ENCODE measurements around the gene FHDC1. TPM values are rescaled to one million over a fixed set of nuclear protein-coding genes. Genes with fewer than 3 reads are reported as not detected.

Gene FHDC1
- total RNA-seq, 1 experiment from 2014 or later = 0.95 TPM

DNA sequence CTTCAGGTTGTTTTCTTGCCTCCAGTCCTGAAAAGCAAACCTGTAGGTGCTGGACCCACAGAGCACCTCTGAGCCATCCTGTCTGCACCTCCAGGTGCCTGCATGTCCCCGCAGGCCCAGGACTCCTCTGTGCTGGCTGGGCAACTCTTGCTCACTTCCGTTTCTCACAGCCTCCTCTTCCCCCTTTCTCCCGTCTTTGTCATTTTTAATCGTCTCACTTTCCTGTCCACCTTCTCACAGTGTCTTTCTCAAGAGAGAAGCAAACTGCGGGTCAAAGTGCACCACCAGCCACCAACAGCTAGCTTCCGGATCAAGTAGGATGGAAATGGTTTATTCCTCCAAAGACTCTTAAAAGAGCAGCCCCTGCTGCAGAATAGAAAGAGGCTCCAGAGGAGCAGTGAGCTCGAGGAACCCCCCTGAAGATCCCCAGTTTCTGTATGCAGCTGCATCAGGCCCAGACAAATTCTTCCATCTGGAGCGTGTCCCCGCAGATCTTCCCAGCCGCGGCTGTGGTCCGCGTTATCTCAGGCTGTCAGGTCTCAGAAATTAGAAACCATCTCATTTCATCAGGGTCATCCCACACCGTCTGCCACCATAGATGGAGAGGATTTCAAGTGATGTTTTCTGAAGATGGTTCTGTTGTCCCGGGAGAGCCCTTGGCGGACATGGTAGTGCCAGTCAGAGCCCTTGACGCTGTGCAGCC is 87.7 kb downstream of the FHDC1 start:
- Histone ChIP-seq H3K27ac (ENCODE audit: low read length) (no peak overlapping the region), H3K4me2 (ENCODE audit: low read length) (no peak overlapping the region), H3K79me2 (ENCODE audit: low read length) (no peaks in the 10 kb centered on the region), H3F3A (ENCODE audit: low read length, unreplicated experiment) (no peaks in the 10 kb centered on the region), H3K9ac (ENCODE audit: low read length) (no peak overlapping the region), H3K36me3 (ENCODE audit: low read depth, low read length) (no peaks in the 10 kb centered on the region), H3K27me3 (ENCODE audit: low read length) (no peaks in the 10 kb centered on the region), H3K9me2 (replicated peaks; ENCODE audit: low read length) (no peaks in the 10 kb centered on the region), H3K4me3 (ENCODE audit: low read length) (no peak overlapping the region), H3K4me1 (ENCODE audit: insufficient read depth, low read length) (no peaks in the 10 kb centered on the region), H2AFZ (ENCODE audit: low read length) (no peak overlapping the region), H3K9me3 (ENCODE audit: low read length) (no peaks in the 10 kb centered on the region), H4K20me1 (ENCODE audit: low read length) (no peaks in the 10 kb centered on the region)
- TF ChIP-seq EZH2 (IDR thresholded peaks at IDR 0.05; ENCODE audit: low read length, unreplicated experiment) (no peak), EZH2phosphoT487 (IDR thresholded peaks at IDR 0.05; ENCODE audit: borderline replicate concordance, low read length) (no peak)
- TF ChIP-seq, protein P1, sequence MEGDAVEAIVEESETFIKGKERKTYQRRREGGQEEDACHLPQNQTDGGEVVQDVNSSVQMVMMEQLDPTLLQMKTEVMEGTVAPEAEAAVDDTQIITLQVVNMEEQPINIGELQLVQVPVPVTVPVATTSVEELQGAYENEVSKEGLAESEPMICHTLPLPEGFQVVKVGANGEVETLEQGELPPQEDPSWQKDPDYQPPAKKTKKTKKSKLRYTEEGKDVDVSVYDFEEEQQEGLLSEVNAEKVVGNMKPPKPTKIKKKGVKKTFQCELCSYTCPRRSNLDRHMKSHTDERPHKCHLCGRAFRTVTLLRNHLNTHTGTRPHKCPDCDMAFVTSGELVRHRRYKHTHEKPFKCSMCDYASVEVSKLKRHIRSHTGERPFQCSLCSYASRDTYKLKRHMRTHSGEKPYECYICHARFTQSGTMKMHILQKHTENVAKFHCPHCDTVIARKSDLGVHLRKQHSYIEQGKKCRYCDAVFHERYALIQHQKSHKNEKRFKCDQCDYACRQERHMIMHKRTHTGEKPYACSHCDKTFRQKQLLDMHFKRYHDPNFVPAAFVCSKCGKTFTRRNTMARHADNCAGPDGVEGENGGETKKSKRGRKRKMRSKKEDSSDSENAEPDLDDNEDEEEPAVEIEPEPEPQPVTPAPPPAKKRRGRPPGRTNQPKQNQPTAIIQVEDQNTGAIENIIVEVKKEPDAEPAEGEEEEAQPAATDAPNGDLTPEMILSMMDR (conservative IDR thresholded peaks at IDR 0.05; ENCODE audit: low read depth, low read length) = no peak
- BruUV-seq (replicated peaks) = no TSS peak
- ChIA-PET CTCF (no interaction called here), POLR2A (ENCODE audit: unreplicated experiment) (no interaction called here)
- ATAC-seq = no peak
- intact Hi-C loops (cut with micrococcal nuclease) = no loop called here
- DNase-seq = no peak

DNA sequence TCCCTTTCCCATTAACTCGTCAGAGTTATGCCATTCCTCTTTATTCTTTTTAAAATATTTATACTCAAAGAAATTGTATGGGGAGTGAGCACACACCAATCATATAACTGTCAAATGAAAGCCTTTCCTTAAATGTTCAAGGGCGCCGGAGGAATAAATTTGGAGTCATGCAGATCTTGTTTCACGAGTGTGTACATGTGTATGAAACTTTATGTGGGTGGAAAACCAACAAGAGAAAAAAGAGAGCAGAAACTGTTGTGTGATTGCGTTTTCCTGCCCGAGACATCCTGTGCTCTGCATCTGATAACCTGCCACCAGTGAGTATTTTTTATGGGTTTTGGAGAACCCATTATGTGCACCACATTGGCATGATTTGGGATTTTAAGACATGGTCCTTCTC is 88.3 kb downstream of the FHDC1 start:
- Histone ChIP-seq H3K4me2 (ENCODE audit: low read length) (no peak overlapping the region), H4K20me1 (ENCODE audit: low read length) (no peaks in the 10 kb centered on the region), H3K9me3 (ENCODE audit: low read length) (no peaks in the 10 kb centered on the region), H3K9ac (ENCODE audit: low read length) (no peak overlapping the region), H3K9me2 (replicated peaks; ENCODE audit: low read length) (no peaks in the 10 kb centered on the region), H3K27me3 (ENCODE audit: low read length) (no peaks in the 10 kb centered on the region), H3K27ac (ENCODE audit: low read length) (no peak overlapping the region), H2AFZ (ENCODE audit: low read length) (no peak overlapping the region), H3K79me2 (ENCODE audit: low read length) (no peaks in the 10 kb centered on the region), H3K4me1 (ENCODE audit: insufficient read depth, low read length) (no peaks in the 10 kb centered on the region), H3F3A (ENCODE audit: low read length, unreplicated experiment) (no peaks in the 10 kb centered on the region), H3K36me3 (ENCODE audit: low read depth, low read length) (no peaks in the 10 kb centered on the region), H3K4me3 (ENCODE audit: low read length) (no peak overlapping the region)
- no TSS peak for BruUV-seq (replicated peaks)
- ChIA-PET POLR2A (ENCODE audit: unreplicated experiment) (no interaction called here), CTCF (no interaction called here)
- intact Hi-C loops (cut with micrococcal nuclease) = no loop called here
- TF ChIP-seq EZH2phosphoT487 (IDR thresholded peaks at IDR 0.05; ENCODE audit: borderline replicate concordance, low read length) = no peak
- TF ChIP-seq EZH2 (IDR thresholded peaks at IDR 0.05; ENCODE audit: low read length, unreplicated experiment) = no peak
- TF ChIP-seq, protein P1 (conservative IDR thresholded peaks at IDR 0.05; ENCODE audit: low read depth, low read length) = no peak
- no peak for DNase-seq
- ATAC-seq = no peak

DNA sequence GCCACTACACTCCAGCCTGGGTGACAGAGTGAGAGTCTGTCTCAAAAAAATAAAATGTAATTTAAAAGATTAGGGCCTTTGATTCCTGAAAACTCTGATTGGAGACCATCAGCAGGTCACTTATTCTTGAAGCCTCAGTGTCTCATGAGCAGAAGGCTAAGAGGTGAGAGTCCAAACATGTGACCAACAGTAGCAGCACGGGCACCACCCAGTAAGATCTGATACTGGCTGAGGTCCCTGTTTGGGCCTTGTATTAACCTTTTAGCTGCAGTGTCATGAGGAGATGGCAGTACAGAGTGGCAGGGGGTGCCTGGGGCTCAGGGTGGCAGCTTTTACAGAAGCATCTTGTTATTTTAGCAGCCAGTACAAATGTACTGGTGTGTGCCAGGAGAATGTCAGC is 89.3 kb downstream of the FHDC1 start:
- no peak for ATAC-seq
- Histone ChIP-seq H4K20me1 (ENCODE audit: low read length) (no peaks in the 10 kb centered on the region), H3K9me2 (replicated peaks; ENCODE audit: low read length) (no peaks in the 10 kb centered on the region), H2AFZ (ENCODE audit: low read length) (no peak overlapping the region), H3K9ac (ENCODE audit: low read length) (no peak overlapping the region), H3K4me1 (ENCODE audit: insufficient read depth, low read length) (no peaks in the 10 kb centered on the region), H3K9me3 (ENCODE audit: low read length) (no peaks in the 10 kb centered on the region), H3K27me3 (ENCODE audit: low read length) (no peaks in the 10 kb centered on the region), H3K79me2 (ENCODE audit: low read length) (no peaks in the 10 kb centered on the region), H3K4me3 (ENCODE audit: low read length) (no peak overlapping the region), H3K4me2 (ENCODE audit: low read length) (no peak overlapping the region), H3F3A (ENCODE audit: low read length, unreplicated experiment) (no peaks in the 10 kb centered on the region), H3K36me3 (ENCODE audit: low read depth, low read length) (no peaks in the 10 kb centered on the region), H3K27ac (ENCODE audit: low read length) (no peak overlapping the region)
- DNase-seq = no peak
- no peak for TF ChIP-seq EZH2phosphoT487 (IDR thresholded peaks at IDR 0.05; ENCODE audit: borderline replicate concordance, low read length)
- ChIA-PET POLR2A (ENCODE audit: unreplicated experiment) (no interaction called here), CTCF (no interaction called here)
- no TSS peak for BruUV-seq (replicated peaks)
- intact Hi-C loops (cut with micrococcal nuclease) = no loop called here
